CD4-positive, alpha-beta memory T cell (primary cell): Measurements from ENCODE around the gene TSHZ2. TPM values are rescaled to one million over a fixed set of nuclear protein-coding genes. Genes with fewer than 3 reads are reported as not detected.

Experiments
- CTCF ChIA-PET: fragments of 350-600 bp; sonication (Branson Sonifier 250); formaldehyde crosslinking; loops from one replicate; lab custom pipeline; 2021; ENCODE audit warnings: inconsistent platforms; ENCODE audit not compliant: partially characterized antibody; lab: Charles Lee
- POLR2A ChIA-PET: fragments of 350-600 bp; sonication (Branson Sonifier 250); formaldehyde crosslinking; loops from one replicate; lab custom pipeline; 2021; ENCODE audit not compliant: partially characterized antibody; lab: Charles Lee
- DNase-seq, 5 donors: peaks; one replicate each; pipeline versions ENCODE4 v3.0.0 to v3.0.0-alpha.2; 2020 to 2022; ENCODE audit warnings: mixed read lengths in 1 of 5
- H3K27ac ChIP-seq: one replicate; pipeline ENCODE4 v1.7.0; 2013; ENCODE audit warnings: low read depth, low read length
- H3K27me3 ChIP-seq: 2 replicates; pipeline ENCODE4 v1.7.0; 2013; ENCODE audit warnings: mild to moderate bottlenecking, low read length, moderate library complexity; ENCODE audit not compliant: insufficient read depth
- H3K36me3 ChIP-seq: 2 replicates; pipeline ENCODE4 v1.7.0; 2013; ENCODE audit warnings: mild to moderate bottlenecking, low read length, moderate library complexity; ENCODE audit not compliant: insufficient read depth
- H3K4me1 ChIP-seq: 2 replicates; pipeline ENCODE4 v1.7.0; 2013; ENCODE audit warnings: mild to moderate bottlenecking, low read length, moderate library complexity; ENCODE audit not compliant: insufficient read depth
- H3K4me3 ChIP-seq, 2 donors: one replicate each; pipeline ENCODE4 v1.7.0; 2013; ENCODE audit warnings: low read length in 2 of 2, mild to moderate bottlenecking in 1 of 2
- H3K9me3 ChIP-seq, 2 donors: one replicate each; pipeline ENCODE4 v1.7.0; 2013; ENCODE audit warnings: low read length in 2 of 2, control low read depth in 1 of 2; ENCODE audit not compliant: control insufficient read depth in 1 of 2
- H3K27ac Mint-ChIP-seq, 7 donors: one replicate each; pipeline ENCODE4 v1.8.0; 2020 to 2021; ENCODE audit warnings: mixed read lengths in 7 of 7, mild to moderate bottlenecking in 6 of 7, inconsistent platforms in 3 of 7, moderate library complexity in 3 of 7
- H3K27me3 Mint-ChIP-seq, 2 donors: one replicate each; pipeline ENCODE4 v1.8.0; 2020 to 2021; ENCODE audit warnings: mixed read lengths in 2 of 2
- H3K36me3 Mint-ChIP-seq, 2 donors: one replicate each; pipeline ENCODE4 v1.8.0; 2020 to 2021; ENCODE audit warnings: mixed read lengths in 2 of 2, inconsistent platforms in 1 of 2, mild to moderate bottlenecking in 1 of 2
- H3K4me1 Mint-ChIP-seq, 4 donors: one replicate each; pipeline ENCODE4 v1.8.0; 2020 to 2021; ENCODE audit warnings: mixed read lengths in 4 of 4, mild to moderate bottlenecking in 1 of 4
- H3K4me3 Mint-ChIP-seq, 8 donors: one replicate each; pipeline ENCODE4 v1.8.0; 2020 to 2021; ENCODE audit warnings: mixed read lengths in 8 of 8, mild to moderate bottlenecking in 7 of 8, moderate library complexity in 6 of 8, inconsistent platforms in 3 of 8
- H3K9me3 Mint-ChIP-seq, 8 donors: one replicate each; pipeline ENCODE4 v1.8.0; 2020 to 2021; ENCODE audit warnings: mixed read lengths in 8 of 8, mild to moderate bottlenecking in 5 of 8, inconsistent platforms in 3 of 8, moderate library complexity in 1 of 8
- intact Hi-C: fragments of 100-400 bp; cut with micrococcal nuclease; formaldehyde crosslinking; loops from one replicate; pipeline ENCODE4 v1.15.1; 2023
- polyA plus RNA-seq, 2 donors: library from polyadenylated mRNA; unstranded; fragments of 300-500 nt; fragmentation: Illumina TruSeq; gene quantifications; one replicate each; pipeline ENCODE4 v1.2.3, GENCODE V29; 2021
- total RNA-seq, 2 experiments: library from RNA; stranded (reverse); gene quantifications; one replicate each; pipeline ENCODE4 v1.2.3, GENCODE V29; 2021

TSHZ2 gene
- total and polyA plus RNA-seq, 4 experiments from 2014 or later = 2.3 to 31.8 (median 17.1) TPM

DNA sequence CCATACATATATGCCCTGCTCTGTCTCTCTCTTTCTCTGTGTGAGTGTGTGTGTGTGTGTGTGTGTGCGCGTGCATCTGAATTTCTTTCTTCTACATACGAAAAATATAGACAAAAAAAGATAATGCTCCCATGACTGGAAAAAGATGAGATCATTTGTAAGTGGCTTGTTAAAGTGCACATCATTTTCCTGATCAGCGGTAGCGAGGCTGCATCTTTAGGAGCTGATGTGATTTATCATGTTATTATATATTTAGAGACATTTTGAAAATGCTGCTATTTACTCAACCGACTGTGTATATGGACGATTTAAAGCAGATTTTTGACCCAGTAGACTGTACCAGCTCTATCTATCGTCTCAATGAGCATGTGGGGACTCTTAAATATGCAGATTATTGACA, 265.3 kb downstream of the TSHZ2 start:
- Histone ChIP-seq H3K4me3 (no peak overlapping the region), H3K27me3 (no peaks in the 10 kb centered on the region), H3K4me1 (no peaks in the 10 kb centered on the region), H3K36me3 (no peaks in the 10 kb centered on the region), H3K9me3 (no peaks in the 10 kb centered on the region), H3K27ac (no peak overlapping the region)
- ChIA-PET POLR2A (no interaction called here), CTCF (interaction anchor here (1.4 kb wide), 1 partner anchor 21 kb away, joined by 3 read pairs; no protein-coding TSS in a partner anchor)
- DNase-seq = no peak
- H3K4me3 Mint-ChIP-seq = no peak overlapping the region
- H3K27ac Mint-ChIP-seq = no peak overlapping the region
- intact Hi-C loops = no loop called here
- peaks cover 2 to 8% of the 10 kb centered on the region in 2 donors for H3K27me3 Mint-ChIP-seq
- H3K36me3 Mint-ChIP-seq = peaks cover 0 to 6% of the 10 kb centered on the region in 2 donors
- peaks cover 0 to 14% (median 3%) of the 10 kb centered on the region in 8 donors for H3K9me3 Mint-ChIP-seq
- no peaks in the 10 kb centered on the region for H3K4me1 Mint-ChIP-seq

- ChIA-PET CTCF (no interaction called here), POLR2A (no interaction called here)
- intact Hi-C loops = no loop called here
- no peak overlapping the region for H3K4me3 Mint-ChIP-seq
- Histone ChIP-seq H3K27me3 (no peaks in the 10 kb centered on the region), H3K9me3 (no peaks in the 10 kb centered on the region), H3K27ac (no peak overlapping the region), H3K4me1 (no peaks in the 10 kb centered on the region), H3K36me3 (no peaks in the 10 kb centered on the region), H3K4me3 (no peak overlapping the region)
- DNase-seq = no peak
- no peaks in the 10 kb centered on the region for H3K4me1 Mint-ChIP-seq
- peaks cover 0 to 14% (median 3%) of the 10 kb centered on the region in 8 donors for H3K9me3 Mint-ChIP-seq
- peaks cover 0 to 6% of the 10 kb centered on the region in 2 donors for H3K36me3 Mint-ChIP-seq
- peaks cover 2 to 8% of the 10 kb centered on the region in 2 donors for H3K27me3 Mint-ChIP-seq
- H3K27ac Mint-ChIP-seq = no peak overlapping the region
Observed at GRCh38 chr20:53238121-53238660, 266.0 kb downstream of the TSHZ2 start.

DNA sequence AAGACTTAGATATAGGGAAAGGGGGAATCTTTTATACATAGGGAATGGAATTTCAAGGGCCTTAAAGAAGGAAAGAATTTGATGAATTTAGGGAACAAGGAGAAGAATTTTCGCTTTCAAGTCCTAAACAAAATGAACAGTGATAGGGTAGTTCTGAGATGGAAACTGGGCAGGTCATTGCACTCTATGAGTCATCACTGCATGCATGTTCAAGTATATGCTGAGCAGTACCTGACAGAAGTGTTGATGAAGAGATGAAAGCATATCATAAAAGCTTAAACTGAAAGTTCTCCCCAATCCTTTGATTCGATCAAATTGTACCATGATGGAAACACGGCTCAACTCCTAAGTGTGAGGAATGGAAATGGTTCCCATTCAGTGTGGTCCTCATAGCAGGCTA, 271.0 kb downstream of the TSHZ2 start:
- DNase-seq = no peak
- Mint-ChIP-seq H3K27ac (no peak overlapping the region), H3K27me3 (peaks cover 2 to 8% of the 10 kb centered on the region in 2 donors), H3K9me3 (no peaks in the 10 kb centered on the region), H3K4me1 (peaks cover 0 to 6% (median 0%) of the 10 kb centered on the region in 4 donors), H3K4me3 (peak overlapping the region in 1 of 8 donors; percentile 9), H3K36me3 (no peaks in the 10 kb centered on the region)
- Histone ChIP-seq H3K4me3 (no peak overlapping the region), H3K36me3 (no peaks in the 10 kb centered on the region), H3K9me3 (no peaks in the 10 kb centered on the region), H3K27me3 (no peaks in the 10 kb centered on the region), H3K4me1 (no peaks in the 10 kb centered on the region), H3K27ac (no peak overlapping the region)
- CTCF ChIA-PET = no interaction called here
- POLR2A ChIA-PET = no interaction called here
- intact Hi-C loops = no loop called here

DNA sequence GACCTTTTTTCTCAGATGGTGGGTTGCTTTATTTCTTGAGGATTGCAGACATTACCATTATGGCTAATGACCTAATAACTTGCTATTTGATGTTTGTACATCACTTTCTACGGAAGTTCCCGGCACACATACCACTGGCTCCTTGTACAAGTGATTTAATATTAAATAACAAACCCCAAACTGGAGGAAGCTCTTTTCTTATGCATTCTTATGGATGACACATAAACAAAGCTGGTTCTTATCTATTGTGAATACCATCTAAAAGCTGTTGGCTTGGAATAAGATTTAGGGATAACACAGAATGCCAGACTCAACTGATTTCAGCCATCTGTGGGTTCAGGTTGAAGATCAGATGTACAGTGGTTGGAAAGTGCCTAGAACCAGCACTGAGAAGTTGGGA, 272.6 kb downstream of the TSHZ2 start:
- DNase-seq = no peak
- Histone ChIP-seq H3K4me3 (no peak overlapping the region), H3K36me3 (no peaks in the 10 kb centered on the region), H3K4me1 (no peaks in the 10 kb centered on the region), H3K27ac (no peak overlapping the region), H3K27me3 (no peaks in the 10 kb centered on the region), H3K9me3 (no peaks in the 10 kb centered on the region)
- POLR2A ChIA-PET = no interaction called here
- H3K36me3 Mint-ChIP-seq = no peaks in the 10 kb centered on the region
- CTCF ChIA-PET = no interaction called here
- no peak overlapping the region for H3K27ac Mint-ChIP-seq
- peaks cover 0 to 6% (median 0%) of the 10 kb centered on the region in 4 donors for H3K4me1 Mint-ChIP-seq
- peaks cover 2 to 10% of the 10 kb centered on the region in 2 donors for H3K27me3 Mint-ChIP-seq
- no peaks in the 10 kb centered on the region for H3K9me3 Mint-ChIP-seq
- intact Hi-C loops = no loop called here
- no peak overlapping the region for H3K4me3 Mint-ChIP-seq

DNA sequence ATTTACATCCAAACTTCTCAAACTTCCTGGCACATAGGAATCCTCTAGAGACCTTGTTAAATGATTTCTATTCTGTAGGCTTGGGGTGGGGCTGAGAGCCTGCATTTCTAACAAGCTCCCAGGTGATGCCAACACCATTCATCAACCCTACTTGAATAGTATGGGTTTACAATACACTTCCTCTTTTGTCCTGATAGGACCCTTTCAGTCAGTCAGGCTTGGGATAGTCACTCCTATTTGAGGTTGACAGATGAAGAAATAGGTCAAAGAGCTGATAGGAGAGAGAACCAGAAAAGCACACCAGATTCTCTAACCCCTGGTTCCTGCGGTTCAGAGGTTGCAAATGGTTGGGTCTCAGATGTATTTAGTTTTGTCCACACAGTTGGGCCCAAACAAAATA, 273.4 kb downstream of the TSHZ2 start:
- CTCF ChIA-PET = interaction anchor here (0.7 to 1.4 kb wide), 2 partner anchors 12 to 30 kb away, joined by 3 to 4 read pairs; no protein-coding TSS in a partner anchor
- Mint-ChIP-seq H3K27me3 (peaks cover 2 to 10% of the 10 kb centered on the region in 2 donors), H3K36me3 (no peaks in the 10 kb centered on the region), H3K4me3 (no peak overlapping the region), H3K4me1 (peaks cover 0 to 6% (median 0%) of the 10 kb centered on the region in 4 donors), H3K9me3 (no peaks in the 10 kb centered on the region), H3K27ac (no peak overlapping the region)
- no peaks in the 10 kb centered on the region for H3K9me3 ChIP-seq
- POLR2A ChIA-PET = no interaction called here
- H3K36me3 ChIP-seq = no peaks in the 10 kb centered on the region
- no peaks in the 10 kb centered on the region for H3K27me3 ChIP-seq
- H3K4me3 ChIP-seq = no peak overlapping the region
- H3K4me1 ChIP-seq = no peaks in the 10 kb centered on the region
- no peak for DNase-seq
- intact Hi-C loops = no loop called here
- H3K27ac ChIP-seq = no peak overlapping the region

DNA sequence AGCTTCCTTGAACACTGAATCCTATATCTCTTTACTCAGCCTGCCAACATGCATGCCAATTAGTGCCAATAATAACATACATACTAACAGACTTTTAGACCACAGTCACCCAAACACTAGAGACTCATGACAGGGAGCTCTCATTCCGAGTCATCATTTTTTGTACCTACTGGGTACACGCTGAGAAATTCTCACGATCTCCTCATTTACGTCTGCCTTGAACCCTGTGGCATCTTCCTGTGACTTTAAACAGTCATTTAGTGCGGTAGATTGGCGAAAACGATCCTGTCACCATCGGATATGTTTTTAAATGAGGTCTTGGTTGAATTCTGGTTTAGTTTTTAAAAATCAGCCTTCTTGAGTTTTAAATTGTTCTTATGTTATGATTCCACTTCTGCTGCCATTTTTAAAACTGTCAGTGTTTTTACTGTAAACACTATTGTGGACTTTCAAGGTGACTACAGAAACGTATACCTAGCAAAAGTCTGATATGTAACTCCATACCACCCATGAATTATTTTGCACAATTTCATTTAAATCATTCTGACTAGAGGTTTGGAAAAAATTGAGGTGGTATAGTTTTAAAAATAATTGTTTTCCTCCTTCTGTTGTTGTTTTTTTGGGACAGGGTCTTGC, 275.4 kb downstream of the TSHZ2 start:
- ChIA-PET POLR2A (no interaction called here), CTCF (no interaction called here)
- no peaks in the 10 kb centered on the region for H3K36me3 Mint-ChIP-seq
- no peak overlapping the region for H3K27ac Mint-ChIP-seq
- intact Hi-C loops = no loop called here
- Histone ChIP-seq H3K36me3 (no peaks in the 10 kb centered on the region), H3K27ac (no peak overlapping the region), H3K4me1 (no peaks in the 10 kb centered on the region), H3K9me3 (no peaks in the 10 kb centered on the region), H3K4me3 (no peak overlapping the region), H3K27me3 (no peaks in the 10 kb centered on the region)
- DNase-seq = no peak
- H3K4me3 Mint-ChIP-seq = no peak overlapping the region
- peaks cover 2 to 10% of the 10 kb centered on the region in 2 donors for H3K27me3 Mint-ChIP-seq
- H3K4me1 Mint-ChIP-seq = peaks cover 0 to 6% (median 0%) of the 10 kb centered on the region in 4 donors
- H3K9me3 Mint-ChIP-seq = no peaks in the 10 kb centered on the region

DNA sequence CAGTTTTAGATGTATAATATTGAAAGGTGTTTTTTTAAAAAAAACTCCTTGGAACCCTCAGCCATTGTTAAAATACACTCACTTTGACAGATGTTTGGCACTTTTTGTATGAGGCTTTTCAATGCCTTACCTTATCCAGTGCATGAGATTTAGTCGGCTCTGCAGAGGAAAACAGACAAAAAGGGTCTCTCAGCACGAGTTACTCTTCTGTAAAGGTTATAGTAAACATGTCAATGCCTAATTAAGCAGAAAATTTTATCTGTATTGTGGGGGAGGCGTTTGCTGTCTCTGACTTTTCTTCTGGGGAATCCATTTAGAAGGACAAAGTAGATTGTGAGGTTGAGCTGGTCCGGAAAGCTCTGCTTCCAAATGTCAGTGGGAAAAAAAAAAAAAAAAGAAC, 278.3 kb downstream of the TSHZ2 start:
- POLR2A ChIA-PET = no interaction called here
- H3K9me3 Mint-ChIP-seq = no peaks in the 10 kb centered on the region
- peaks cover 11 to 14% of the 10 kb centered on the region in 2 donors for H3K36me3 Mint-ChIP-seq

More for the DNA sequence above, 278.3 kb downstream of the TSHZ2 start:
- CTCF ChIA-PET = no interaction called here
- no peaks in the 10 kb centered on the region for H3K36me3 ChIP-seq
- H3K27ac Mint-ChIP-seq = no peak overlapping the region
- peaks cover 2 to 7% of the 10 kb centered on the region in 2 donors for H3K27me3 Mint-ChIP-seq
- no peaks in the 10 kb centered on the region for H3K9me3 ChIP-seq
- H3K4me3 ChIP-seq = no peak overlapping the region
- H3K4me1 Mint-ChIP-seq = peaks cover 0 to 6% (median 0%) of the 10 kb centered on the region in 4 donors
- H3K4me3 Mint-ChIP-seq = no peak overlapping the region
- no peaks in the 10 kb centered on the region for H3K4me1 ChIP-seq
- H3K27me3 ChIP-seq = no peaks in the 10 kb centered on the region
- no peak for DNase-seq
- no peak overlapping the region for H3K27ac ChIP-seq
- intact Hi-C loops = no loop called here
